ENCODE measurements around the gene NPHP3.

NPHP3 gene

GRCh38 chr3:132662212-132662611, 60.0 kb downstream of the NPHP3 start:
- DNase-seq (ENCODE audit: low spot score): no peak
- H3K4me3 ChIP-seq: peak overlapping the region; percentile 91
- TF ChIP-seq CTCF (IDR thresholded peaks at IDR 0.05): no peak
- H3K27ac ChIP-seq: no peak overlapping the region

GRCh38 chr3:132661101-132661500, 61.1 kb downstream of the NPHP3 start:
- peak overlapping the region in 1 of 2 donors; percentile 96 for H3K27ac ChIP-seq
- DNase-seq (ENCODE audit: low spot score): no peak
- H3K4me3 ChIP-seq: peak overlapping the region; percentile 91
- no peak for TF ChIP-seq CTCF (IDR thresholded peaks at IDR 0.05)

DNA sequence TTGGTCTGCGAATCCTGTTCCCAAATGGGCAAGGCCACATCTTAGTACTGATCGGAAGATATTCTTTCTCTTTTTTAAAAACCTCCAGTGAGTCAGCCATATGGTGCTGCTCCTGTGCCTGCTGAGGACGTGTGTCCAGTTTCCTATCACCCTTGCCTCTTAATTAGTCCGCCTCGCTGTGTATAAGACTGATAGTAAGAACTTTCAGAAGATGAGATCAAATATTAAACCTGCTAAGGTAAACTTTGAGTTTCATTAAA, 61.5 kb downstream of the NPHP3 start:
- TF ChIP-seq CTCF (IDR thresholded peaks at IDR 0.05): no peak
- peak overlapping the region; percentile 91 for H3K4me3 ChIP-seq
- H3K27ac ChIP-seq: peak overlapping the region; percentile 90 to 96
- DNase-seq (ENCODE audit: low spot score): no peak

DNA sequence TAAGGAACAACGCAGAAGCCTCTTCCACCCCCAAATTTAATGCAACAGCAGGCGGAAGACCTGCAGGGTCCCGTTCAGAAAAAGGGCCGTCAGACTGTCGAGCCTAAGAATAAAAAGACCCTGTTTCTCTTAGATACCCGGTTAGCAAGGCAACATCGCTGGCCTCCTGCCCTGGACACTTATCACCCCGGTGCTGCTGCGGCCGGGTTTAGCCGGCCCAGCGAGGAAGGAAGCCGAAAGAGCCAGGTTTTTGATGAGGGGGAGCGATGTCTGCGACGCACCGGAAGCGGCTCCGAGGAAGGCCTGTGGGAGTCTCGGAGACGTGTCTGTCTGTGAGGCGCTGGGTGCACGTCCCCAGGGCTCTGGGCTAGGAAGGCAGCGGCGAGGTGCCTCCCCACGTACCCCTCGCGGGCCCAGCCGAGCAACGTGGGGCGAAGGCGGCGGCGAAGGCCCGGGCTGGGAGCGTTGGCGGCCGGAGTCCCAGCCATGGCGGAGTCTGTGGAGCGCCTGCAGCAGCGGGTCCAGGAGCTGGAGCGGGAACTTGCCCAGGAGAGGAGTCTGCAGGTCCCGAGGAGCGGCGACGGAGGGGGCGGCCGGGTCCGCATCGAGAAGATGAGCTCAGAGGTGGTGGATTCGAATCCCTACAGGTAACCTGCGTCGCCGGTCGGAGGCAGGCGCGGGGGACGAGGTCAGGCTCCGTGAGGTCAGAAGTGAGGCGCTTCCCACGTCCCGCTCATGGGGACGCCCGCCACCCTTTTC, 62.0 kb downstream of the NPHP3 start, which contains the start of gene UBA5:
TSS of gene UBA5 (plus strand) at position 278 of the 759 bp plus-strand sequence. CDS start at position 487, 209 bp downstream.
- Histone ChIP-seq H3K27ac (peak within 1 kb of the TSS; percentile 90 to 96), H3K4me3 (peak within 1 kb of the TSS; percentile 91)
- TF ChIP-seq CTCF (IDR thresholded peaks at IDR 0.05): no peak
- DNase-seq (ENCODE audit: low spot score): peak; percentile 83

DNA sequence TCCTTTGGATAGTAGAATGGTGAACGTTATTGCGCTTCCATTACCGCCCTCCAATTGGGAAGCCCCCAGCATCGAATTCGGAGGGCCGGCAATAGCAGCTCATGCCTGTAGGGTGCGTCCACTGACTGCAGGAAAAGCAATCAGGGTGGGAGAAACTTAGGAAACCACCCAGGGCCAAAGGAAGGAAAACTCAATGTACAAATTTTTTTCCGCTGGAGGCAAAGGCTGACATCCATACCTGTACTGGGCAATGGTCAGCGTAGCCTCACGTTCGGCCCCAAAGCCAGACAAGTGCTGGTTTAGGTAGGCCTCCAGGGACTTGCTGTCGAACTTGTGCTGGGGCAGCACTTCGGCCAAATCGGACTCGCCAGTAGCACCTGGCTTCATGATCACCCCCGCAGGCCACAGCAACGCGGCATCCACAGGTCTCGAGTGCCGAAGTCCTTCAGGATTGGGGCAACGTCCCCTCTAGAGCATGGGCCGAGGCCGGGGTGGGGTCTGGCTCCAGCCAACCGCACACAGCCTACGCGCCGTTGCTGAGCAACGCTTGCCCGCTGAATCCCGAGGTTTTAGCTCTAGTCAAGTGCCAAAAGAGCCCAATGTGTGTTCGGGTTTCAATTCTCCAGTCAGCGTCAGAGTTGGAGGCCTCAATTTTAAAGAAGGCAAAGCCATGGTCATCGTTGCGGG, 62.7 kb downstream of the NPHP3 start, which contains the start of gene ACAD11:
TSS of gene ACAD11 (minus strand) at position 445 of the 687 bp plus-strand sequence. CDS start at position 387, 58 bp downstream.
- DNase-seq (ENCODE audit: low spot score): peak; percentile 89
- TF ChIP-seq CTCF (IDR thresholded peaks at IDR 0.05): peak; percentile 15
- Histone ChIP-seq H3K4me3 (peak within 1 kb of the TSS; percentile 91), H3K27ac (peak within 1 kb of the TSS; percentile 90 to 96)

DNA sequence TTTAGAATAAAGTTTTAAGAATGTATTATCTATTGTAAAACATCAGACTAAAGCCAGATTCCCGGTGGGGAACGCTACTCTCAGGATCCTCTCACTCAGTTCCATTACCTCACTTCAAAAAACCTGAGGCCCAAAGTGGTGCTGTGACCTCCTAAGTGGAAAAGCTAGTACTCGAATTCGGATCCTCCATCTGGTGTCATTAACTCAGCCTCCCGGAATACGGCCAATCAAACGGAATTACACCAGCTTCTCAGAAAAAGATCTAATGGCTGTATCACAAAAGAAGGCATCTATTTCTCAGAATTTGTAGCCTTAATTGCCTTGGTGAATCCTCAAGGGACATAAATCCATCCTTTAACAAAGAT, 63.2 kb downstream of the NPHP3 start:
- no peak for DNase-seq (ENCODE audit: low spot score)
- TF ChIP-seq CTCF (IDR thresholded peaks at IDR 0.05): no peak
- peak overlapping the region; percentile 91 for H3K4me3 ChIP-seq
- peak overlapping the region; percentile 90 to 96 for H3K27ac ChIP-seq
